ENCODE data around the gene PRODH.
"Not testable (repeated sequence)": the region's sequence is repeated elsewhere in the genome, so short reads cannot be mapped to it uniquely, and the experiment has no call there.

The PRODH gene

DNA sequence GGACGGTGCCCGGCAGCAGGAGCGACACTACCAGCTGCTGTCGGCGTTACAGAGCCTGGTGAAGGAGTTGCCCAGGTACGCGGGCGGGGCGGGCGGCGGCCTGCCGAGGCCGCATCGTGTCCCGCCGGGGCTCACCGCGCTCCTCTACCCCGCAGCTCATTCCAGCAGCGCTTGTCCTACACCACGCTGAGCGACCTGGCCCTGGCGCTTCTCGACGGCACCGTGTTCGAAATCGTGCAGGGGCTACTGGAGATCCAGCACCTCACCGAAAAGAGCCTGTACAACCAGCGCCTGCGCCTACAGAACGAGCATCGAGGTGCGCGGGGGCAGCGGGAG is 29.7 kb downstream of the PRODH start:
- DNase-seq (ENCODE audit: low read depth), result not testable (repeated sequence)

DNA sequence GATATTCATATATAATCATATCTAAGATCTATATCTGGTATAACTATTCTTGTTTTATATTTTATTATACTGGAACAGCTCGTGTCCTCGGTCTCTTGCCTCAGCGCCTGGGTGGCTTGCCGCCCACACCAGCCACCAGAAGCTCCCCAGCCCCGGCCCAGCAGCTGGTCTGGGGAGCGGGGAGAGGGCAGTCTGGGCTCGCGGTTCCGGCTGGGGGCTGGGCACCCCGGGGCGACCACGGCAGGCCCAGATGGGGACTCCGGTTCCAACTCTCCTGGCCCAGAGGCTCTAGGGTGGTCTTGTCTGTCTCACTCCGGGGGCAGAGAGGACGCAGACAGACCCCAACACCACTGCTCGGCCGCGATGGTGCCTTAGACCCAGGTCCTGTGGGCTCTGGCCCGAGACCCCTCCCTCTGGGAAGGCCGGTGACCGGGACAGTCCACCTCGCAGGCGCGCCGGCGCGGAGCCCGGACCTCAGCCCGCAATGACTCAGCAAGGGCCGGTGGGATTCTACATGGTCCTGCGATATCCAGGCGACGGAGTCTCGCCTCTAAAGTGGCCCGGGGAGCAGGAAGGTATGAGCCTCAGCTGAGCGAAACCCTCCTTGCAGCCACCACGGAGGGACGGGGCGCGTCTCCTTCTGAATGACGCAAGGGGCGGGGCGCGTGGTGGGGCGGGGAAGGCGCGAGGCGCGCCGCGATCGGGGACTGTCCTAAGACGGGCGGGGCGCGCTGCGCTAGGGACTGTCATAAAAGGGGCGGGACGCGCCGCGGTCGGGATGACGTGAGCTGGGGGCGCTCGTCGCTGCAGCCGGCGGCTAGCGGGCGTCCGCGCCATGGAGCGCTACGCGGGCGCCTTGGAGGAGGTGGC is 30.3 kb downstream of the PRODH start, which contains the start of gene DGCR6:
DGCR6 (plus strand) TSS at position 781 of the 870 bp plus-strand sequence; CDS start at position 836, 55 bp downstream.
- DNase-seq (ENCODE audit: low read depth), result no peak

DNA sequence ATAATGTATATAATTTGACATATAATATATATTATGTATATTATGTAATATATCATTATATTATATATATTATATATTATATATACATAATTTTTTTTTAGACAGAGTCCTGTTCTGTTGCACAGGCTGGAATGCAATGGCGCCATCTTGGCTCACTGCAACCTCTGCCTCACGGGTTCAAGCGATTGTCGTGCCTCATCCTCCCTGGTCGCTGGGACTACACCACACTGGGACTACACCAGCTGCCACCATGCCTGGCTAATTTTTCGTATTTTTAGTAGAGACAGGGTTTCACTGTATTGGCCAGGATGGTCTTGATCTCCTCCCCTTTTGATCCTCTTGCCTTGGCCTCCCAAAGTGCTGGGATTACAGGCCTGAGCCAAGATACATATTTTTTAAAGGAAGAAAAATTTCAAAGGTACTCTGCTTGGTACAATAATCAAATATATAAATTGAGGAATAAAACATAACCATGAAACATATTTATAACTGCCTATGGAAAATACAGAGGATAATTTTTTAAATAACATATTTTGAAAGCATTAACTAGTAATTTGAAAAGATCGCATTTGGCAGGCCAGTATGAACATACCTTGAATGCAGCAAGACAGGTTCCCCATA is 39.9 kb downstream of the PRODH start:
- DNase-seq (ENCODE audit: low read depth), result not testable (repeated sequence)

DNA sequence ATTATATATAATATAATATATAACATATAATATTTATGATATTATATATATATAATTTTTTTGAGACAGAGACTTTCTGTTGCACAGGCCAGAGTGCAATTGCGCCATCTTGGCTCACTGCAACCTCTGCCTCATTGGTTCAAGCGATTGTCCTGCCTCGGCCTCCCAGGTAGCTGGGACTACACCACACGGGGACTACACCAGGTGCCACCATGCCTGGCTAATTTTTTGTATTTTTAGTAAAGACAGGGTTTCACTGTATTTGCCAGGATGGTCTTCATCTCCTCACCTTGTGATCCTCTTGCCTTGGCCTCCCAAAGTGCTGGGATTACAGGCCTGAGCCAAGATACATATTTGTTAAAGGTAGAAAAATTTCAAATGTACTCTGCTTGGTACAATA is 42.3 kb downstream of the PRODH start:
- DNase-seq (ENCODE audit: low read depth), result not testable (repeated sequence)

DNA sequence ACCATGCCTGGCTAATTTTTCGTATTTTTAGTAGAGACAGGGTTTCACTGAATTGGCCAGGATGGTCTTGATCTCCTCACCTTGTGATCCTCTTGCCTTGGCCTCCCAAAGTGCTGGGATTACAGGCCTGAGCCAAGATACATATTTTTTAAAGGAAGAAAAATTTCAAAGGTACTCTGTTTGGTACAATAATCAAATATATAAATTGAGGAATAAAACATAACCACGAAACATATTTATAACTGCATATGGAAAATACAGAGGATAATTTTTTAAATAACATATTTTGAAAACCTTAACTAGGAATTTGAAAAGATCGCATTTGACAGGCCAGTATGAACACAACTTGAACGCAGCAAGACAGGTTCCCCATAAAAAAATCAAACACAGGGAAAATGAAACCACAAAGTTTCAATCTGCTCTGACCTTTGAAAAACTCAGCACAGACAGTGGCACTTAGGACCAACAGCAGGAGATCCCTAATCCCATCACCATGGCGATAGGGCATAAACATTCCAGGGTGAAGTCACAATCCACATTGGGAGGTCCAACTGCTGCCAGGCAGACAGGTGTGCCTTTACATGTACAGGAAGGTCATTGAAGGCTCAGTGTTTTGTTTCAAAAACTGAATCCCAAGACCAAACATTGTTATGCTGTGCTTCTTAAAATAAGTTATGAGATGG is 45.4 kb downstream of the PRODH start:
- not testable (repeated sequence) for DNase-seq (ENCODE audit: low read depth)

DNA sequence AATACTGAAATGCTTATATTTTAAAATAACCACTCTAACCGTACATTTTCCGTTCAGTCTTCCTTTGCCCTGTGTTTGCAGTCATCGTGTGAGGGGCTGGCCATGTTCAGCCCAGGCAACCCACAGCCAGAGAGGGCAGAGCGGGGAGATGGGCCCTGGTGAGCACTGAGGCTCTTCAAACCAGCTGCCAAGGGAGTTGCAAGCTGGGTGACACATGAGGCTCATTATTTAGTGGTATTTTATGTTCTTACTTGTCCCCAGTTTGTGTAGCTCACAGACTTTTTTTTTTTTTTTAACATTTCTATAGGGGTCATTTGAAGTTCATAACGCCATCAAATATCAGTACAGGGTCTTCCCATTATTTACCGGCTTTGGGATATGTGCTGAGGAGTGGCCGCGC is 48.0 kb downstream of the PRODH start:
- DNase-seq (ENCODE audit: low read depth), result no peak

DNA sequence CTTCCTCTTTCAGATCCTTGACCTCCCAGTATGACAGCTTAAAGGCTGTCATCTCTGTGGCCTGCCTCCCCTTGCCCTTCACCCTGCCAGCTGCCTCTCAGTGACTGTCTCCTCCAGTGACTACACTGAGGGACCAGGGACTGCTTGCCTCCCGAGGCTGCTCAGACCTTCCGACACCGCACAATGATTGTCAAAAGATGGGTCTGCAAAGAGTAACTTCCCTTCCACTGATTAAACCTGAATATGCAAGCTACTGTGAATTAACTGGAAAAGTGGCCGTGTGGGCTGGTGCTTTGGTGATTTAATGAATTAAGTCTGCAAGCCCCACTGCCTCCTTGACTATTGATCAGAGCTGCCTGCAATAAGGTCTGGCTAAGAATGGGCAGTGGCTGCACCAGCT is 51.6 kb downstream of the PRODH start:
- not testable (repeated sequence) for DNase-seq (ENCODE audit: low read depth)

DNA sequence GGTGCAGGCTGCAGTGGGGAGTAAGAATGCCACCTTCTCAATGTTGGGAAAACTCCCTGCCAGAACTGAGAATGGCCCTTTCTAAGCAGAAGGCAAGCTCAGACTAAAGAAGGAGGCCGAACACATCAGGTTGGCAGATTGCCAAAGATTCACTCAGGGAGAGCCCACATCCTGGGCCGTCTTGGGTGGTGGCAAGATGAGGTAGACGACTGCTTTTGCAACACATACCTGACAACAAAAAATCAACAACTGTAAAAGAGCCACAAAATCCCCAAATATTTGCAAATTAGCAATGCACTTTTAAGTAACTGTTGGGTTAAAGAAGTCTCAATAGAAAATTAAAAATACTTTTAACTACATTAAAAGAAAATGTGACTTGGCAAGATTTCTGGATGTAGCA is 54.8 kb downstream of the PRODH start:
- not testable (repeated sequence) for DNase-seq (ENCODE audit: low read depth)

All from iris pigment epithelial cell (primary cell).